Mesothelial cell of epicardium (in vitro differentiated cells): ENCODE data around the gene HSD11B2. TPM values are rescaled to one million over a fixed set of nuclear protein-coding genes. Genes with fewer than 3 reads are reported as not detected.

Experiments used
- DNase-seq, 2 experiments: peaks; one replicate each; pipeline ENCODE4 v3.0.0; 2021; ENCODE audit warnings: low spot score in 2 of 2; ENCODE audit not compliant: unreplicated experiment in 2 of 2
- H3K27ac Mint-ChIP-seq: 2 replicates; pipeline ENCODE4 v1.8.0; 2021; ENCODE audit warnings: mixed read lengths
- H3K27me3 Mint-ChIP-seq: 2 replicates; pipeline ENCODE4 v1.8.0; 2021; ENCODE audit warnings: low read depth, mixed read lengths
- H3K36me3 Mint-ChIP-seq: 2 replicates; pipeline ENCODE4 v1.8.0; 2021; ENCODE audit warnings: mixed read lengths
- H3K4me1 Mint-ChIP-seq: 2 replicates; pipeline ENCODE4 v1.8.0; 2021; ENCODE audit warnings: mixed read lengths
- H3K4me3 Mint-ChIP-seq: 2 replicates; pipeline ENCODE4 v1.8.0; 2021; ENCODE audit warnings: mild to moderate bottlenecking, moderate library complexity, mixed read lengths
- H3K9me3 Mint-ChIP-seq: 2 replicates; pipeline ENCODE4 v1.8.0; 2021; ENCODE audit warnings: mixed read lengths
- total RNA-seq: library from RNA; stranded (reverse); gene quantifications from 3 replicates; pipeline ENCODE4 v1.2.1, GENCODE V29; 2021
- TF ChIP-seq, protein P1 (sequence below): fragments of 200-600 bp; sonication (generic); IDR thresholded peaks from one replicate; pipeline ENCODE4 v1.5.0; 2021; ENCODE audit warnings: antibody characterized with exemption; ENCODE audit not compliant: unreplicated experiment

HSD11B2 gene
- total RNA-seq, 1 donor from 2014 or later = 3.7 TPM

DNA sequence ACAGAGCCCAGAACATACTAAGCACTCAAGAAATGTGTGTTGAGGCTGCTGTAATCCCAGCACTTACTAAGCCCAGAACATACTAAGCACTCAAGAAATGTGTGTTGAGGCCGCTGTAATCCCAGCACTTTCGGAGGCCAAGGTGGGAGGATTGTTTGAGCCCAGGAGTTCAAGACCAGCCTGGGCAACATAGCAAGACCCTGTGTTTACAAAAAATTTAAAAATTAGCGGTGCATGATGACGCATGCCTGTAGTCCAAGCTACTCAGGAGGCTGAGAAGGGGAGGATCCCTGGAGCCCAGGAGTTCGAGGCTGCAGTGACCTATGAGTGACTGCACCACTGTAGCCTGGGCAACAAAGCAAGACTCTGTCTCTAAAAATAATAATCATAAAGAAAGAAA lies 7.9 kb upstream of the HSD11B2 start:
- Mint-ChIP-seq H3K4me1 (peaks cover 20% of the 10 kb centered on the region), H3K9me3 (no peaks in the 10 kb centered on the region), H3K27me3 (peaks cover 32% of the 10 kb centered on the region), H3K4me3 (no peak overlapping the region), H3K27ac (no peak overlapping the region), H3K36me3 (no peaks in the 10 kb centered on the region)
- TF ChIP-seq, protein P1, sequence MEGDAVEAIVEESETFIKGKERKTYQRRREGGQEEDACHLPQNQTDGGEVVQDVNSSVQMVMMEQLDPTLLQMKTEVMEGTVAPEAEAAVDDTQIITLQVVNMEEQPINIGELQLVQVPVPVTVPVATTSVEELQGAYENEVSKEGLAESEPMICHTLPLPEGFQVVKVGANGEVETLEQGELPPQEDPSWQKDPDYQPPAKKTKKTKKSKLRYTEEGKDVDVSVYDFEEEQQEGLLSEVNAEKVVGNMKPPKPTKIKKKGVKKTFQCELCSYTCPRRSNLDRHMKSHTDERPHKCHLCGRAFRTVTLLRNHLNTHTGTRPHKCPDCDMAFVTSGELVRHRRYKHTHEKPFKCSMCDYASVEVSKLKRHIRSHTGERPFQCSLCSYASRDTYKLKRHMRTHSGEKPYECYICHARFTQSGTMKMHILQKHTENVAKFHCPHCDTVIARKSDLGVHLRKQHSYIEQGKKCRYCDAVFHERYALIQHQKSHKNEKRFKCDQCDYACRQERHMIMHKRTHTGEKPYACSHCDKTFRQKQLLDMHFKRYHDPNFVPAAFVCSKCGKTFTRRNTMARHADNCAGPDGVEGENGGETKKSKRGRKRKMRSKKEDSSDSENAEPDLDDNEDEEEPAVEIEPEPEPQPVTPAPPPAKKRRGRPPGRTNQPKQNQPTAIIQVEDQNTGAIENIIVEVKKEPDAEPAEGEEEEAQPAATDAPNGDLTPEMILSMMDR = no peak
- no peak for DNase-seq

DNA sequence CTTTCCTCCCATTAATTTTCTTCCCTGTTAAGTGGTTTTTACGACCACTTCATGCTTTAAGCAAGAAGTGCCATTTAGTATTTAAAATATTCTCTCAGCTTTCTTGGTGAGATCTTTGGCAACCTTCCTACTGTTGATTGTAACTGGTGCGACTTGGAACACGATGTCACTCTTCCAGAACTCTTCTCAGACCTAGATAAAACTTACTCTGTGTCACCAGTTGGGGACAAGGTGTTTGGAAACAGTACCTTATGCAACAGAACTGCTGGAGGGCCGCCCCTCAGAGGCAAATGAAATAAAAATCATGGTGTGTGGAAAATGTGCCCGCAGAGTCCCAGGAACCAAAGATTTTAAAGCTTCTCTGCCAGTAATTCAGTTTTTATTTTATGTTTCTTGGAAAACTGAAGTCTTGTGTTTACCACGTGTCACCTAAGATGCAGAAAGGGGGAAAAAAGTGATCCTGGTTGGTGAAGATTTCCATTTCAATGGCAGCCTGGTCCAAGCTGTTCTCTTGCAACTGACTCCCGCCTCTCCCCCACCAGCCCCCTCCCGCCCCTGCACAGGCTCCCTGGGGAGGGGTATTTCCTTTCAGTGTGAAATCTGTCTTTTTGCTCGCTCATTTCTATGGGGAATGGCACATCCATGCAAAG lies 7.2 kb upstream of the HSD11B2 start:
- H3K27ac Mint-ChIP-seq = no peak overlapping the region
- DNase-seq = no peak
- peaks cover 39% of the 10 kb centered on the region for H3K27me3 Mint-ChIP-seq
- peaks cover 19% of the 10 kb centered on the region for H3K4me1 Mint-ChIP-seq
- TF ChIP-seq, protein P1 = no peak
- H3K4me3 Mint-ChIP-seq = no peak overlapping the region
- H3K9me3 Mint-ChIP-seq = no peaks in the 10 kb centered on the region
- no peaks in the 10 kb centered on the region for H3K36me3 Mint-ChIP-seq

DNA sequence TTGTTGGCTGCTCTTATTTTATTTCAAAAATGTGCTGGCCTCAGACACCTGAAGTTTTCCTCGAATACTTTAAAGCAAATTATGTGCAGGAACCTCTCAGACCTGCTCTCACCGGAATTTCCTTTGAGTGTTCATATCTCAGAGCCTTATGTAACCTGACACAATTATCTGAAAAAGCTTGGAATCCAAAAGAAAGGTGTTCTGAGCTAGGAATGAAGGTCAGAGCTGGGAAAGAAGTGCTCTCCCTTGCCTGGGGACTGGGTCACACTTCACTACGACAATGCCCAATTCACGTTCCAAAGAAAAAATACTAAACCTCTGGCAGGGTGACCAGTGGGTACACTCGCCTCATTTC lies 6.7 kb upstream of the HSD11B2 start:
- peaks cover 19% of the 10 kb centered on the region for H3K4me1 Mint-ChIP-seq
- peaks cover 44% of the 10 kb centered on the region for H3K27me3 Mint-ChIP-seq

DNA sequence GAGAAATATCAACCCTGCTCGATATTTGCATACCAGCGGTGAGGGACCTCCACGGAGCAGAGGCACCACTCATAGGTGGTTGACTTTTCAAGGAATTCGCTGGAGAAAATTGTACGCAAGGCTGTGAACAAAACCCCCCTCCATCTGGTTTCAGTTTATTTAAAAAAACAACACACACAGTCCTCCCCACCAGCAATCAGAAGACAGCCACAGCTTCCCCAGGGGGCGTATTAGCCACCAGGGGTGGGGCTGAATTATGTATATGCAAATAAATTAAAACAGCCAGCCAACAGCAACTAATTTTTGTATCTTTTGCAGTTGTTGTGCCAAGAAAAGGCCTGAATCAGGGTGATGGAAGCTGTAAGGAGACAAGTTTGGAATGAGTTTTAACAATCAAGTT lies 5.9 kb upstream of the HSD11B2 start:
- TF ChIP-seq, protein P1 = no peak
- H3K4me1 Mint-ChIP-seq = peaks cover 19% of the 10 kb centered on the region
- no peaks in the 10 kb centered on the region for H3K9me3 Mint-ChIP-seq
- H3K27ac Mint-ChIP-seq = no peak overlapping the region
- no peaks in the 10 kb centered on the region for H3K36me3 Mint-ChIP-seq
- peaks cover 52% of the 10 kb centered on the region for H3K27me3 Mint-ChIP-seq
- DNase-seq = no peak
- no peak overlapping the region for H3K4me3 Mint-ChIP-seq

More for the DNA sequence above, 6.7 kb upstream of the HSD11B2 start:
- TF ChIP-seq, protein P1 = no peak
- DNase-seq = no peak
- H3K27ac Mint-ChIP-seq = no peak overlapping the region
- H3K36me3 Mint-ChIP-seq = no peaks in the 10 kb centered on the region
- H3K9me3 Mint-ChIP-seq = no peaks in the 10 kb centered on the region
- no peak overlapping the region for H3K4me3 Mint-ChIP-seq

DNA sequence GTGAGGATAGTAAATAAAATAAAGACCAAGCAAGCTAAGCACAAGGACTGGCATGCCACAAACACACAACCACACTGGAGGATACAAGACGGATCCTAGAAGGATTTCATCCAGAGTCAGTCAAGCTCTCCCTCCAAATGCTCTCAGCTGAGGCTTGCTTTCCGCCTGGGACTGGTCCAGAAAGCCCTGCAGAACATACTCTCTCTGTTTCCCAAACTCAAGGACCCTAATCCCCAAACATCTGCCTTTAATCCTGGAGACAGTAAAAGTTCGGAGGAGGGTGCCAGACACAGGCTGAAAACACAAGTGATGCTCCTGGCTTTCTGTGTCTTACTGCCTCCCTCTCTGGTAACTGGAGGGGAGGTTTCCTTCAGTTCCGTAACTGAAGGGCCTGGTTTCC lies 5.3 kb upstream of the HSD11B2 start:
- H3K9me3 Mint-ChIP-seq = no peaks in the 10 kb centered on the region
- H3K4me3 Mint-ChIP-seq = no peak overlapping the region
- H3K4me1 Mint-ChIP-seq = peaks cover 22% of the 10 kb centered on the region
- H3K27me3 Mint-ChIP-seq = peaks cover 58% of the 10 kb centered on the region
- no peaks in the 10 kb centered on the region for H3K36me3 Mint-ChIP-seq
- H3K27ac Mint-ChIP-seq = no peak overlapping the region
- no peak for DNase-seq
- TF ChIP-seq, protein P1 = no peak

DNA sequence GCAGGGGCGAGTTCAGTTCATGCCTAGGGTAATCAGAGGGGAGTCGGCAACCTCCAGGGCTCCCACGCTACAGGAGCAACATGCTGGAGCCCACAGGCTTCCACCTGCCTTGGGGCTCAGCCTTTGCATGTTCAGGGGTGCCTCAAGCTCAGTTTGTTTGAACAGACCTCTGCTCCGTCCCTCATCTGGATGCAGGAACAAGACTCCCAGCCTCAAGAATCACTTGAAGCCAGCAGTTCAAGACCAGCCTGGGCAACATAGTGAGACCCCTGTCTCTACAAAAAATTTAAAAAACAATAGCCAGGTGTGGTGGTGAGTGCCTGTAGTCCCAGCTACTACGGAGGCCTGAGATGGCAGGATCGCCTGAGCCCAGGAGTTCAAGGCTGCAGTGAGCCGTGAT lies 4.9 kb upstream of the HSD11B2 start:
- peaks cover 22% of the 10 kb centered on the region for H3K4me1 Mint-ChIP-seq
- H3K27me3 Mint-ChIP-seq = peaks cover 58% of the 10 kb centered on the region
- no peak overlapping the region for H3K27ac Mint-ChIP-seq

More for the DNA sequence above, 4.9 kb upstream of the HSD11B2 start:
- TF ChIP-seq, protein P1 = no peak
- no peak for DNase-seq
- no peaks in the 10 kb centered on the region for H3K36me3 Mint-ChIP-seq
- no peak overlapping the region for H3K4me3 Mint-ChIP-seq
- H3K9me3 Mint-ChIP-seq = no peaks in the 10 kb centered on the region
